HG02870 (cell line): Measurements from ENCODE around the gene CEP72.
"Not testable (repeated sequence)": the region's sequence is repeated elsewhere in the genome, so short reads cannot be mapped to it uniquely, and the experiment has no call there.

ENCODE experiments used
- ATAC-seq: cut with Tn5 transposase; IDR thresholded peaks from one replicate; pipeline ENCODE4 v1.9.1; 2021; ENCODE audit warnings: mild to moderate bottlenecking, moderate library complexity; ENCODE audit not compliant: unreplicated experiment

Gene CEP72

DNA sequence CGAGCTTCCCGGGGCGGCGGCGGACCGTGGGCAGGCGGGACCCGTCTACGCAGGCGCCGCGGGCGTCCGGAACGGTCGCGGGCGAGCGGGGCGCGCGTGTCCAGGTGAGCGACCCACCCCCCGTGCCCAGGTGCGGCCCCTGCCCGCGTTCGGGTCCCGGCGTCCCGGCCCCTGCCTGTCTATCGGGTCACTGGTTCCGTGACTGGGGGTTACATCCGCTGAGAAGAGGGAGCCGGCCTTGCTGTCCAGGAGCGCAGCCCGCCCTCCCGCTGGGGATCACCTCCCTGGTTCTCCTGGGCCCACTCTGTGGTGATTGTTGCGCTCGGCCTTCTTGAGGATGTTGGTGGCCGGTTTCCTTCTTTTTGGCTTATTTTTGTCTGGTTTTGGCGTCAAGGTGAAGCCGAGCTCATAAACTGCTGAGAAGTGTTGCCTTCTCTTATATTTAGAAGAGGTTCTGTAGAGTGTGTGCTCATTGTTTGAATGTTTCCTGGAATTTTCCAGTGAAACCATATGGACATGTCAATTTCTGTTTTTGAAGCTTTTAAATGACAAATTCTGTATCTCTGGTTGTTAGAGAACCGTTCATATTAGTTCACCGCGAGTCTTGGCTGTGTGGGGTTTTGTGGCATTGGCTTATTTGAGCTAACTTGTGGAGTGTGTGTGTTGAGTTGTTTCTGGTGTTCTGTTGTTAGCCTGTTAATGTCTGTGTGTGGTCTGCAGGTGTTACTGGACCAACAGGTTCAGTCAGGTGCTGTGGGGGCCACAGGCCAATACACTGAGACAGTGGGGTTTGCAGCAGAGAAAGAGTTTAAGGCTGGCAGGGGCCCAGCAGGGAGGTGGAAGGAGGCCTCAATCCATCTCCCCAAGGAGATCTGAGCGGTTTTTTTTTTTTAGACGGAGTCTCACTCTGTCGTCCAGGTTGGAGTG, 621 bp downstream of the CEP72 start:
- peak; percentile 26 for ATAC-seq

DNA sequence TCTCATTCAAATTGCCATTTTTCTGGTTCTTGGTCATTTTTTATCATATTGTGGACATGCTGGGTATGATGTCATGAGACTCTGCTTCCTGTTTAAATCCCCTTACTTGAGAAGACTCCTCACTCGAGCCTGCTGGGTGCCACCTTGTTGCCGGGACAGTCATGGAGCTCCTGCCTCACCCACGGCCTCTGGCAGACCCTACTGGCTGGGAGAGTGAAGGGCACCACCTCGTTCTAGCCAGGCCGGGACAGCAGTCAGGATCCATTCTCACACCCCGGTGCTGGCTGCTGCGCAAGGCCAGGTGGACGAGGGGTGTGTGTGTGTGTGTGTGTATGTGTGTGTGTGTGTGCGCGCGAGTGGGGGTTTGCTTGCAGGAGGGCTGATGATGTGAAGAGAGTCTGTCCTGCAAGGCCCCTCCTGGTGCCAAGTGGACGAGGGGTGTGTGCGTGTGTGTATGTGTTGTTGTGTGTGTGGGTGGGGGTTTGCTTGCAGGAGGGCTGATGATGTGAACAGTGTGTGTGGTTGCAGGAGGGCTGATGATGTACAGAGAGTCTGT, 4.4 kb downstream of the CEP72 start:
- no peak for ATAC-seq

DNA sequence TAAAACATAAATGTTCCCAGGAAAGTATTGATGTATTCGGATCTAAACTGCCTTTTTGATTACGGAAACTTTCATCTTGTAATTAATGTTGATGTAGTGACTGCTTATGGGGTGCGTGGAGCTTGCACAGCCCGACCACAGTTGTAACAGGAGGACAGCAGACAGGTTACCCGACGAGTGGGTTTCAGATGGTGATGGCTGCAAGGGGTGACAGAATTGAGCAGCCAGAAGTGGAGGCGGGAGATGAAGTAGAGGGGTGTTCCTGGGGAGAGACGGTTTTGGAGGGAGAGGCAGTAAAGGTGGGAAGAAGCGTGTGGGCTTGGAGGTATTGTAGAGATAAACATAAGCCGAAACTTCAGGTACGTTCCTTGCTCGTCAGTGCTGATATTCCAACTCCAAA, 5.8 kb downstream of the CEP72 start:
- ATAC-seq = no peak

DNA sequence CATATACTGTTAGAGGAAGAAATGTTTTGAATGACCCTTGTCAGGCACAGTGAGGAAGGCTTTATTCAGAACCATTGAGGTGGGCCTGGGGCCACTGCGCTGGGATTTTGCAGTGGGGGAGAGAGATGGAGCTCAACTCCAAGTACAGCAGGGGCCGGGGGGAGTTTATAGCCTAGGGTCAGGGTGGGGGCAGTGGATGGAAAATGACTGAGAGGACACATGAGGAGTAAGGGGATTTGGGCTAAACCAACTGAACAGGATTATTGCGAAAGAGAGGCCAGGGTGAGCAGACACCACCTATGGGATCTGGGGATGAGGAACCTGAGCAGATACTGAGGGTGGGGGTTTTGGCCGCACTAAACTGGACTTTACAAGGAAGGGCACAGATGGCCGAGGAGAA, 6.3 kb downstream of the CEP72 start:
- ATAC-seq = no peak

DNA sequence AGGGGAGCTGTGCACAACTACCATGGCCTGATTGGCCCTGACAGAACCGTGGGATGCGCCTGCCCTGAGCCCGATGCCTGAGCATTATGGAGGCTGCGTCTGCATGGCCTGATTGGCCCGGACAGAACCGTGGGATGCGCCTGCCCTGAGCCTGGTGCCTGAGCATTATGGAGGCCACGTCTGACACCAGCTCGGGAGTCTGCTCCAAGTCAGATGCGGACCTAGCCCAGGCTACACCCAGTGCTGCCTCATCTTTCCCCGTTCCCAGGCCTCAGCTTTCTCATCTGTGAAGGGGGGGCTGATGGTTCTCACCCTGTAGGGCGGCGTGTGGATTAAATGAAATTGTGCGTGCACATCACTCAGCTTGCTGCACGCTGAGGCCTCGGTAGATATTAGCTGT, 7.3 kb downstream of the CEP72 start:
- no peak for ATAC-seq

DNA sequence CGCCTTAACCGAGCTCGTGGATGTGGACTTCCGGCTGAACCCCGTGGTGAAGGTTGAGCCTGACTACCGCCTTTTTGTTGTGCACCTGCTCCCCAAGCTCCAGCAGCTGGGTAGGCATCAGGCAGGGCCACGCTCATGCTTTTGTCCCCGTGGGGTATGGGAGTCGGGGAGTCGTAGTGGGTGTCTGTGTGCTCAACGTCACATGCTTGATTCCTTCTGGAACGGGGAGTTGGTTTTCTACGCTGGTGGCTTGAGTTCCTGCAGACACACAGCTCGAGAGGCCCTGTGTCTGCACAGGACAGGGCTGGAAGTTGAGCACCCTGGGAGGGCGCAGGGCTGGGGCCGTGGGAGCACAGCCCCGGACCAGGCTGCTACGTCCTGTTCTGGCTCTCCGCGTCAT, 8.0 kb downstream of the CEP72 start:
- no peak for ATAC-seq

DNA sequence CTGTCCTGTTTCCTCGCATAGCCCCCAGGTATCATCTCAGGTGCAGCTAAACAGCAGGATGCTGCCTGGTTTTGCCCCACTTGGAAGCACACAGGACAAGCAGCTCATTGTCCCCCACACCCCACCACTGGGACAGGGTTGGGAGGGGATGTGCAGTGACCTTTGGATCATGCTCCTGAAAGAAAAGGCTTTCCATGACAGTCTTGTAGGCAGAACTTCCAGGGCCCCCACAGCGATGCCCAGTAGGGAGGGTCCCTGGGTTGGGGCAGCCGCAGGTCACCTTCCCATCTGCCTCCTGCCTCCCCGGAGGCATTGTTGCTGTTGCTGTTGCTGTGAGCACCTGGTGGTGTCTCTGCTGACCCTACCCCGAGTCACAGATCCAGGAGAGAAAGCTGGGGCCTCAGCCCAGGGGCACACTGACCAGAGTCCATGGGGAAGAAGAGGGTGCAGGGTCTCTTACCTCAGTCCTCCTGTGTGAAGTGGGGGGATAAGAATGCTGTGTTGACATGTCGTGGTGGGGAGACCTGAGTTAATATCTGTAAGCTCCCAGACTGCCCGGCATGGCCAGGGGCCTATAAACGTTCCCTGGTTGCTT, 8.5 kb downstream of the CEP72 start:
- no peak for ATAC-seq

DNA sequence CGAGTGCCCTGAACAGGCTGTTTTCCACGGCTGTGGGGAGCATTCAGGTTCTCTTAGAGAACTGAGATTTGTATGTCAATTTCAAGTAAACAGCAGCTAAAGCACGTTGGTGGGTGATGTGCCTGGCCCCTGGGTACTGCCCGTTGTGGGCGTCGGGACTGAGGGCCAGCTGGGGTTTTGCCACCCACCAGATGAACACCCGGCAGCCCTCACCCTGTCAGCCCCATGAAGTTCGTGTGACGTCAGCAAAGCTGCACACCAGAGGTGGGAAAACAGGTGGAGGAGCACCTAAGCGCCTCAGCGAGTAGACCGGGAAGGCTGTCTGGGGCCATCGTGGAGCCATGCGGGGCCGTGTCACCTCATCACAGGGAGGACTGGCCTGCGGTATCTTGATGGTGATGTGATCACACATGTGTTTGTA, 9.2 kb downstream of the CEP72 start:
- no peak for ATAC-seq

DNA sequence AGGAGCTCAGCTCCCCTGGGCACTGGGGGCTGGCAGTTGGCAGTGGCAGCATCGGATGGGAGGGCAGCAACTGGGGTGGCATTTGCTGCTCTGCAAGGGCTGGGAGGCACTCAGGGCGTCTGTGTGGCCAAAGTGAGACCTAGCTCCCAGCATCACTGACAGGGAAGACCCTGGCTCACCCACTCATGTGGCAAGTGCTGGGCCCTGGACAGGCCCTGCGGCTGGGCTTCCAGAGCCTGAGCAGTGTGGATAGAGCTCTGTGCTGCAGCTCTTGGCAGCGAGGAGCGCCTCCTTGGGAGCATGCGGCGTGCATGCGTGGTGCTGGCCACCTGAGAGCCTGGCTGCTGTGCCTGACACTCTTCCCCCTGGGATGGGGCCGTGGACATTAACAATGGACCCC, 10.2 kb downstream of the CEP72 start:
- no peak for ATAC-seq

DNA sequence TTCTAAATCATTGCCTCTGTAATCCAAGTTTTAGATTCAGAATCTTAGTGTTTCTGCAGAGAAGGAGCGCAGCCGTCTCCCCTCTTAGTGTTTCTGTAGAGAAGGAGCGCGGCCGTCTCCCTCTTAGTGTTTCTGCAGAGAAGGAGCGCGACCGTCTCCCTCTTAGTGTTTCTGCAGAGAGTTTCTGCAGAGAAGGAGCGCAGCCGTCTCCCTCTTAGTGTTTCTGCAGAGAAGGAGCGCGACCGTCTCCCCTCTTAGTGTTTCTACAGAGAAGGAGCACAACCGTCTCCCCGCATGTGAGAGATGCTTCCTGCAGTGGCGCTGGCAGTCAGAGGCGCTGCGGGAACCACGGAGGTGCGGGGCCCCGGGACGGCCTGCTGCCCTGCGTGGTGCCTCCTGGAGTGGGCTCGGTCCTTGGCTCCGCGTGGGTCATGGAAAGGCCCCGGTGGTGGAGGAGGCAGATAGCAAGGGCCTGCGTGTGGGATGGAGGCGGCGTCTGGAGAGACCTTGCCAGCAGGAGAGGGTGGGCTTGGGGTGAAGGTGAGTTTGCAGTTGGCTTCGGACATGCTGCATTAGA, 10.9 kb downstream of the CEP72 start:
- ATAC-seq = no peak

DNA sequence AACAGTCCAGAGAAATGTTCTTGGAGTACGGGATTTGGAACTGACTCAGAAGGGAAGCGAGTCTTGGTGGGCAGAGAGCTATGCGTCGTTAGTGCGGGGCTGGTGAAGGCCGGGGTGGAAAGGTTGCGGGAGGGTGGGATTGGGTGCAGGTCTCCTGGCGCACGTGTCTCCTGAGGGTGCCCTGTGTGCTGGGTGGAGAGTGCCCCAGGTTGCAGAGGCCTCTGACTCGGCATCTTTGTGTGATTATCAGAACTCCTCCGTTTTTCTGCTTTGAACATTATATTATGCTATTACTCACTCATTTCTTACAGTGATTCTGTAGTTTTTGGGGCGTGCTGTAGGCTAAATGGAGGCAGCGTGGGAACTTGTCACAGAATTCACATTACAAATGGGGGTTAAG, 11.4 kb downstream of the CEP72 start:
- no peak for ATAC-seq

DNA sequence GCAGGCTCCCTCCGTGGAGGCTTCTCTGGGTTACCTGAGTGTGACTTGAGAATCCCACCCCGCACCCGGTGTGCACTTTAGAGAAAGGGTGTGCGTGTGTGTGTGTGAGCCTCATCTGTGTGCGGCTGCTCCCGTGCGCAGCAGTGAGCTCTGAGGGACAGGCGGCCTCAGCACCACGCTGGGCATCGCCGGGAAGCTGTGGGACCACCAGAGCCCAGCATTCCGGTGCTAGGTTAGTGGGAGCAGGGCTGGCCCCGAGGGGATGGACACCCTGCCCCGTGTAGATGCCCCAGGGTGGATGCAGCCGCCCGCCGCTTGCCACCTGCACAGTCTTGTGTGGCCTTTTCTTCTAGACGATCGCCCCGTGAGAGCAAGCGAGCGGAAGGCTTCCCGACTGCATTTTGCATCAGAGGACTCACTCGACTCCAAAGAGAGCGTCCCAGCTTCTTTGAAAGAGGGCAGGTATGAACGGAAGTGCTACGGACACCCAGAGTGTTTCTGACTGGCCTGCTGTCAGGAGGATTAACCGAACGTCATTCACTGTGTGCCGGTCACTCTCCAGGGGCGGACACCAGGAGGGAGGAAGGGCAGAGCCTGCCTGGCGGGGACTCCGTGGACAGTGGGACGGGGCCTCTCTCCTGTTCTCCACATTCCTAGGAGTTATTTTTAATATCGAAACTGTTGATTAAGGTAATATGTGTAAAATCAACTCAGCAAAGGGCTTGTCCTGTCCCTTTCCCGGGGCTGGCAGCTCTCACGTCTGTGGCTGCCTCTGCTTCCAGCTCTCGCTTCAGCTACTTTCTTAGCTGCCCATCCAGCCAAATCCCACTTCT, 12.2 kb downstream of the CEP72 start:
- ATAC-seq = no peak

DNA sequence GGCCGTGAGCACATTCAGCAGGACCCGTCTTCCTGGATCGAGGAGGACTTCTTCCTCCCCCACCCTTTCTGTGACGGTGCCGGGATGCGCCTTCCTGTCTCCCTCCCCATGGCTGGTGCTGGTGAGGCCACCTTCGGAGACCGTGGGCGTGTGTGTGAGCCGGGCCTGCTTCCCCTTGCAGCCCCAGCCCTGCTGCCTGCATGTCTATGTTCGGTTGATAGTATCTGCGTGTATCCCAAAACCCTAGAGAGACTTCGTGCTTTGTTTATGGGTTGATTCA, 12.8 kb downstream of the CEP72 start:
- no peak for ATAC-seq

DNA sequence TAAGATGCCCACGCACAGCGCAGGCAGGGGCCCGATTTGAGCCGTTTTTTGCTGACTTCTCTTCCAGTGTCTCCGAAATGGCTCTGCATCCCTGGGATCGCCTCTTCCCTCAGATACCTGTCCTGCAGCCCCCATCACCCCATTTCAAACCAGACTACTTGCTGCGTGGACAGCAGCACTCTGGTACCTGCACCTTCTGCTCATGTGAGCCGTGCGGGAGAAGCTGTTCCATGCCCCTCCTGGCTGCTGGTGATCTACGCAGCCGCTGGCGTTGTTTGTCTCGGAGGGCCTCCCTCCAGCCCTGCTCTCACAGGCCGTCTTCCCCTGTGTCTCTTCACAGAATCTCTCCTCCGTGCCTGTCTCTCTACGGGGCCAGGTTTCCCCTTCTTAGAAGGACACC, 13.4 kb downstream of the CEP72 start:
- no peak for ATAC-seq

DNA sequence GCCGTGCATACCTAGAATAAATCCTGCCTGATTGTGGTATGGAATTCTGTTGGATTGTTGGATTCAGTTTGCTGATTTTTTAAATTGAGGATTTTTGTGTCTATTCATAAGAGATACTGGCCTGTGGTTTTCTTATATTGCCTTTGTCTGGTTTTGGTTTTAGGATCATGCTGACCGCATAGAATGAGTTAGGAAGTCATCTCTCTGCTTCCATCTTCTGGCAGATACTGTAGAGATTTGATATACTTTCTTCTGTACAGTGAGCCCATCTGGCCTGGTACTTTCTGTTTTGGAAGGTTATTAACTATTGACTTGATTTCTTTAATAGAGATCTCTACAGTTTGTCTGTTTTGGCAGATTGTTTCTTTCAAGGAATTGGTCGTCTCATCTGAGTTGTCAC, 14.7 kb downstream of the CEP72 start:
- ATAC-seq = no peak

DNA sequence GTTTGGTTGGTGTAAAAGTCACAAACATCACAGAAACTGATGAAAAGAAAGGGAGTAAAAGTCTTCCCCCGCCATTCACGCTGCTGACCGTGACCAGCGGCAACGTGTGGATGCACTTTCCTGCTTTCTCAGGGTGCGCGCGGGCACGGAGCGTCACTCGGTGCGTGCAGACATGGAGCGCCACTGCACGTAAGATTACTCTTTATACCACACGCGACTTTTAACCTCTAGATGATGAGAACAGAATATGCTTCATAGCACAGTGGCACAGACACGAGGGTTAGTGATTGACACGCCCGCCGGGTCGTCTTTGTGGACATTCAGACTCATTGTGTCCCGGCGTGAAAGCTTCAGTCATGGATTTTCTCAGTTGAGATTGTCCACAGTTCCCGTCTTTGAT, 15.7 kb downstream of the CEP72 start:
- ATAC-seq = no peak

DNA sequence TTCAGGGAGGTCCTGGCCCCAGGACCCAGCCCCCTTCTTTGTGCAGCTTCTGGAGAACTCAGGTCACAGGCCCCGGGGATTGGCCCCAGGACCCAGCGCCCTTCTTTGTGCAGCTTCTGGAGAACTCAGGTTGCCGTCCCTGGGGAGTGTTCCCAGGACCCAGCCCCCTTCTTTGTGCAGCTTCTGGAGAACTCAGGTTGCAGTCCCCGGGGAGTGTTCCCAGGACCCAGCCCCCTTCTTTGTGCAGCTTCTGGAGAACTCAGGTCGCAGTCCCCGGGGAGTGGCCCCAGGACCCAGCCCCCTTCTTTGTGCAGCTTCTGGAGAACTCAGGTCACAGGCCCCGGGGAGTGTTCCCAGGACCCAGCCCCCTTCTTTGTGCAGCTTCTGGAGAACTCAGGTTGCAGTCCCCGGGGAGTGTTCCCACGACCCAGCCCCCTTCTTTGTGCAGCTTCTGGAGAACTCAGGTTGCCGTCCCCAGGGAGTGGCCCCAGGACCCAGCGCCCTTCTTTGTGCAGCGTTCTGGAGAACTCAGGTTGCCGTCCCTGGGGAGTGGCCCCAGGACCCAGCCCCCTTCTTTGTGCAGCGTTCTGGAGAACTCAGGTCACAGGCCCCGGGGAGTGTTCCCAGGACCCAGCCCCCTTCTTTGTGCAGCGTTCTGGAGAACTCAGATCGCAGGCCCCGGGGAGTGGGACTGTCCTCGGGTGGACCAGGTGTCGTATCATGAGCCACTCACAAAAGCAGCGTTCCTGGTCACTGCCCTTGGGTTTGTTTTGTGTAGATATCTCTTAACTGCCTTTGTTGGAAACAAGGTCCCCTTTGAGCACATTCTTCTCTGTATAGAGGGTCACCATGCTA, 16.4 kb downstream of the CEP72 start:
- not testable (repeated sequence) for ATAC-seq

DNA sequence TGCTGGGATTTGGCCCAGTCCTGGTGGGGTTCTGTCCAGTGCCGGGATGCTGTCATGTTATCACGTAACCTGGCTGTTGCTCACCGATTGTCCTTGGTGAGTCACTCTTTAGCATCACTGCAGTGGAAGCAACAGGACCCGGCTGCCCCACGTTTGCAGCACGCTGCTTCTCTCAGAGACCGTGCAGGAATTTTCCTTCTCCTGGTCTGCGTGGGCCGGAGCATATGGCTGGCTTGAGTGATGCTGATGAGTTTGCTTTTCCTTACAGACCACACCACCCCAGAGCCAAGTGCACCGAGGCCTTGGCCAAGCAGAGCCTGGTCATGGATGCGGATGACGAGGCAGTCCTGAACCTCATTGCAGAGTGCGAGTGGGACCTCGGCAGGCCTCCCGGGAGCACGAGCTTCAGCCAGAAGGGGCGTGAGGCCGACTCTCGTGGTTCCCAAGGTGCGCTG, 21.4 kb downstream of the CEP72 start:
- ATAC-seq = no peak

DNA sequence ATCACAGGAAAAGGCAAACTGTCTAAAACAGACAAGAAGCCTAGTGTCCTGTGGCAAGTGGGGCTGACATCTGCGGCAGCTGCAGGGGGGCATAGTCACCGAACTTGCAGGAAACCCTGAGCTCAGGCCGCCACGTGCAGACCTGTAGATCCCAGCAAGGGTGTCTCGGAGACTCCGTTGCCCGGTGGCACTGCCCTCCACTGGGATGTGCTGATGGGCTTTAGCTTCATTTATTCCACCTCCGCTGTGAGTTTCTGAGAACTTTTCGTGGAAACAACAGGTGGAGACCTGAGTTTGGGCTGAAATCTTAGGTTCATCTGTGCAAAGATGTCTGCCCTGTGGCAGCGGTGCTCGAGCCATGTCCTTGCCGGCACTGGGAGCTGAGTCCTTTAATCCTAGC, 22.1 kb downstream of the CEP72 start:
- no peak for ATAC-seq
